HEK293 (cell line): ENCODE results near the gene HSDL2.

Source experiments
- ZFP3 ChIP-seq: fragments of 450-650 bp; formaldehyde crosslinking; IDR thresholded peaks from 2 replicates; pipeline ENCODE4 v1.5.1; 2016; ENCODE audit warnings: low read depth, missing biosample characterization, missing genetic modification characterization
- ZNF416 ChIP-seq: fragments of 450-650 bp; formaldehyde crosslinking; IDR thresholded peaks from 2 replicates; pipeline ENCODE4 v1.5.1; 2016; ENCODE audit warnings: missing biosample characterization, missing genetic modification characterization
- ZNF530 ChIP-seq: fragments of 450-650 bp; formaldehyde crosslinking; IDR thresholded peaks from 2 replicates; pipeline ENCODE4 v1.5.1; 2016; ENCODE audit warnings: low read depth, missing biosample characterization, missing genetic modification characterization
- ZNF76 ChIP-seq: fragments of 450-650 bp; formaldehyde crosslinking; IDR thresholded peaks from 2 replicates; pipeline ENCODE4; 2016; ENCODE audit warnings: low read depth, missing biosample characterization, missing genetic modification characterization, borderline replicate concordance
- TF ChIP-seq, protein P1 (sequence below): fragments of 450-650 bp; formaldehyde crosslinking; IDR thresholded peaks from 2 replicates; pipeline ENCODE4 v1.5.1; 2016; ENCODE audit warnings: missing biosample characterization, missing genetic modification characterization
- TF ChIP-seq, protein P2 (sequence below): fragments of 450-650 bp; formaldehyde crosslinking; IDR thresholded peaks from 2 replicates; pipeline ENCODE4 v1.5.1; 2016; ENCODE audit warnings: missing biosample characterization, missing genetic modification characterization, low read depth
- TF ChIP-seq, protein P3 (sequence below): fragments of 450-650 bp; formaldehyde crosslinking; IDR thresholded peaks from 2 replicates; pipeline ENCODE4 v1.5.1; 2016; ENCODE audit warnings: missing biosample characterization, missing genetic modification characterization

DNA sequence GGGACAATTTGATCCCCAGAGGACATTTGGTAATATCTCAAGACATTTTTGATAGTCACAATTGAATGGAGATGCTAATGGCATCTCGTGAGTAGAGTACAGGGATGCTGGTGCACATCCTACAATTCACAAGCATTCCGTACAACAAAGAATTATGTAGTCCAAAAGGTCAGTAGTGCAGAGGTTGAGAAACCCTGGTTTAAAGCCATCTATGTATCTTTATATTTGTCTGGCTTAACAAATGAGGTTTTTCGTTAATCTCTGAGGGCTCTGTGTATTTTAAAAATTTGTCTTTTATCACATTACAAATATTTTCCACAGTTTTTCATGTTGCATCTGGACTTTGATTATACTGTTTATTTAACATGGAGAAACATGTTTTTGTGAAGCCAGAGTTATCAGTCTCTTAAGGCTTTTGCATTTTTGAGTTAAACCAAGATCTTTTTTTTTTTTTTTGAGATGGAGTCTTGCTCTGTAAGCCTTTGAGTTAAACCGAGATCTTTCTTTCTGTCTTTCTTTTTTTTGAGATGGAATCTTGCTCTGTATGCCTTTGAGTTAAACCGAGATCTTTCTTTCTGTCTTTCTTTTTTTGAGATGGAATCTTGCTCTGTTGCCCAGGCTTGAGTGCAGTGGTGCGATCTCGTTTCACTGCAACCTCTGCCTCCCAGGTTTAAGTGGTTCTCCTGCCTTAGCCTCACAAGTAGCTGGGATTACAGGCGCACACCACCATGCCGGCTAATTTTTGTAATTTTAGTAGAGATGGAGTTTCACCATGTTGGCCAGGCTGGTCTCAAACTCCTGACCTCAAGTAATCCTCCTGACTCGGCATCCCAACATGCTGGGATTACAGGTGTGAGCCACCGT lies 2.8 kb downstream of the HSDL2 start:
- no peak for TF ChIP-seq ZNF76 (tag by site-specific recombination)
- TF ChIP-seq, protein P1, sequence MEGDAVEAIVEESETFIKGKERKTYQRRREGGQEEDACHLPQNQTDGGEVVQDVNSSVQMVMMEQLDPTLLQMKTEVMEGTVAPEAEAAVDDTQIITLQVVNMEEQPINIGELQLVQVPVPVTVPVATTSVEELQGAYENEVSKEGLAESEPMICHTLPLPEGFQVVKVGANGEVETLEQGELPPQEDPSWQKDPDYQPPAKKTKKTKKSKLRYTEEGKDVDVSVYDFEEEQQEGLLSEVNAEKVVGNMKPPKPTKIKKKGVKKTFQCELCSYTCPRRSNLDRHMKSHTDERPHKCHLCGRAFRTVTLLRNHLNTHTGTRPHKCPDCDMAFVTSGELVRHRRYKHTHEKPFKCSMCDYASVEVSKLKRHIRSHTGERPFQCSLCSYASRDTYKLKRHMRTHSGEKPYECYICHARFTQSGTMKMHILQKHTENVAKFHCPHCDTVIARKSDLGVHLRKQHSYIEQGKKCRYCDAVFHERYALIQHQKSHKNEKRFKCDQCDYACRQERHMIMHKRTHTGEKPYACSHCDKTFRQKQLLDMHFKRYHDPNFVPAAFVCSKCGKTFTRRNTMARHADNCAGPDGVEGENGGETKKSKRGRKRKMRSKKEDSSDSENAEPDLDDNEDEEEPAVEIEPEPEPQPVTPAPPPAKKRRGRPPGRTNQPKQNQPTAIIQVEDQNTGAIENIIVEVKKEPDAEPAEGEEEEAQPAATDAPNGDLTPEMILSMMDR, result no peak
- TF ChIP-seq ZFP3 (tag by site-specific recombination), result no peak
- TF ChIP-seq ZNF416 (tag by site-specific recombination), result no peak
- TF ChIP-seq, protein P2, sequence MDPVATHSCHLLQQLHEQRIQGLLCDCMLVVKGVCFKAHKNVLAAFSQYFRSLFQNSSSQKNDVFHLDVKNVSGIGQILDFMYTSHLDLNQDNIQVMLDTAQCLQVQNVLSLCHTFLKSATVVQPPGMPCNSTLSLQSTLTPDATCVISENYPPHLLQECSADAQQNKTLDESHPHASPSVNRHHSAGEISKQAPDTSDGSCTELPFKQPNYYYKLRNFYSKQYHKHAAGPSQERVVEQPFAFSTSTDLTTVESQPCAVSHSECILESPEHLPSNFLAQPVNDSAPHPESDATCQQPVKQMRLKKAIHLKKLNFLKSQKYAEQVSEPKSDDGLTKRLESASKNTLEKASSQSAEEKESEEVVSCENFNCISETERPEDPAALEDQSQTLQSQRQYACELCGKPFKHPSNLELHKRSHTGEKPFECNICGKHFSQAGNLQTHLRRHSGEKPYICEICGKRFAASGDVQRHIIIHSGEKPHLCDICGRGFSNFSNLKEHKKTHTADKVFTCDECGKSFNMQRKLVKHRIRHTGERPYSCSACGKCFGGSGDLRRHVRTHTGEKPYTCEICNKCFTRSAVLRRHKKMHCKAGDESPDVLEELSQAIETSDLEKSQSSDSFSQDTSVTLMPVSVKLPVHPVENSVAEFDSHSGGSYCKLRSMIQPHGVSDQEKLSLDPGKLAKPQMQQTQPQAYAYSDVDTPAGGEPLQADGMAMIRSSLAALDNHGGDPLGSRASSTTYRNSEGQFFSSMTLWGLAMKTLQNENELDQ (tag by site-specific recombination), result no peak
- no peak for TF ChIP-seq ZNF530 (tag by site-specific recombination)
- TF ChIP-seq, protein P3, sequence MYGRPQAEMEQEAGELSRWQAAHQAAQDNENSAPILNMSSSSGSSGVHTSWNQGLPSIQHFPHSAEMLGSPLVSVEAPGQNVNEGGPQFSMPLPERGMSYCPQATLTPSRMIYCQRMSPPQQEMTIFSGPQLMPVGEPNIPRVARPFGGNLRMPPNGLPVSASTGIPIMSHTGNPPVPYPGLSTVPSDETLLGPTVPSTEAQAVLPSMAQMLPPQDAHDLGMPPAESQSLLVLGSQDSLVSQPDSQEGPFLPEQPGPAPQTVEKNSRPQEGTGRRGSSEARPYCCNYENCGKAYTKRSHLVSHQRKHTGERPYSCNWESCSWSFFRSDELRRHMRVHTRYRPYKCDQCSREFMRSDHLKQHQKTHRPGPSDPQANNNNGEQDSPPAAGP, result no peak
